BE2C (cell line): ENCODE data around the gene CACNG3.

Experiments used
- DNase-seq: peaks from one replicate; pipeline ENCODE4 v3.0.0-alpha.2; 2020
- H3K27me3 ChIP-seq: fragments of 250-450 bp; sonication (Bioruptor Pico); 2 replicates; pipeline ENCODE4 v1.5.1; 2020; ENCODE audit warnings: mild to moderate bottlenecking
- H3K36me3 ChIP-seq: fragments of 250-450 bp; sonication (Bioruptor Pico); 2 replicates; pipeline ENCODE4 v1.5.1; 2020; ENCODE audit warnings: mild to moderate bottlenecking
- H3K4me1 ChIP-seq: fragments of 250-450 bp; sonication (Bioruptor Pico); 2 replicates; pipeline ENCODE4 v1.5.1; 2020
- H3K4me3 ChIP-seq: 2 replicates; pipeline ENCODE4 v1.5.1; 2011; ENCODE audit warnings: low read depth, low read length
- H3K9me3 ChIP-seq: fragments of 250-450 bp; sonication (Bioruptor Pico); 2 replicates; pipeline ENCODE4 v1.5.1; 2020
- CTCF ChIP-seq: IDR thresholded peaks from 2 replicates; pipeline ENCODE4 v1.5.1; 2012; ENCODE audit warnings: mild to moderate bottlenecking, low read depth, low read length

The CACNG3 gene

GRCh38 chr16:24272379-24272778, 16.2 kb downstream of the CACNG3 start:
- DNase-seq: no peak

GRCh38 chr16:24273508-24274182, 17.5 kb downstream of the CACNG3 start:
- H3K4me1 ChIP-seq: no peaks in the 10 kb centered on the region
- H3K36me3 ChIP-seq: no peaks in the 10 kb centered on the region
- H3K9me3 ChIP-seq: no peaks in the 10 kb centered on the region
- H3K27me3 ChIP-seq: peaks cover 3% of the 10 kb centered on the region; the same call in 1 of the 2 replicates
- DNase-seq: no peak
- TF ChIP-seq CTCF: no peak
- no peak overlapping the region for H3K4me3 ChIP-seq

More at GRCh38 chr16:24272379-24272778, 16.2 kb downstream of the CACNG3 start:
- TF ChIP-seq CTCF: no peak
- H3K27me3 ChIP-seq: peaks cover 3% of the 10 kb centered on the region; the same call in 1 of the 2 replicates
- no peak overlapping the region for H3K4me3 ChIP-seq
- no peaks in the 10 kb centered on the region for H3K9me3 ChIP-seq
- no peaks in the 10 kb centered on the region for H3K4me1 ChIP-seq
- no peaks in the 10 kb centered on the region for H3K36me3 ChIP-seq

- no peak for TF ChIP-seq CTCF
- Histone ChIP-seq H3K9me3 (no peaks in the 10 kb centered on the region), H3K4me1 (no peaks in the 10 kb centered on the region), H3K27me3 (peaks cover 3% of the 10 kb centered on the region; the same call in 1 of the 2 replicates), H3K36me3 (no peaks in the 10 kb centered on the region), H3K4me3 (no peak overlapping the region)
- DNase-seq: no peak
Observed at GRCh38 chr16:24275413-24275812, 19.3 kb downstream of the CACNG3 start.

GRCh38 chr16:24279982-24280515, 23.9 kb downstream of the CACNG3 start:
- Histone ChIP-seq H3K9me3 (no peaks in the 10 kb centered on the region), H3K4me1 (no peaks in the 10 kb centered on the region)

GRCh38 chr16:24281466-24281865, 25.3 kb downstream of the CACNG3 start:
- Histone ChIP-seq H3K36me3 (no peaks in the 10 kb centered on the region), H3K4me3 (no peak overlapping the region), H3K27me3 (no peaks in the 10 kb centered on the region), H3K9me3 (no peaks in the 10 kb centered on the region), H3K4me1 (no peaks in the 10 kb centered on the region)
- no peak for TF ChIP-seq CTCF
- DNase-seq: no peak

More at GRCh38 chr16:24279982-24280515, 23.9 kb downstream of the CACNG3 start:
- H3K27me3 ChIP-seq: no peaks in the 10 kb centered on the region
- no peaks in the 10 kb centered on the region for H3K36me3 ChIP-seq
- no peak for DNase-seq
- no peak overlapping the region for H3K4me3 ChIP-seq
- TF ChIP-seq CTCF: no peak

GRCh38 chr16:24282141-24282540, 26.0 kb downstream of the CACNG3 start:
- no peaks in the 10 kb centered on the region for H3K27me3 ChIP-seq
- H3K4me1 ChIP-seq: no peaks in the 10 kb centered on the region
- TF ChIP-seq CTCF: no peak
- DNase-seq: no peak
- no peaks in the 10 kb centered on the region for H3K9me3 ChIP-seq
- no peak overlapping the region for H3K4me3 ChIP-seq
- no peaks in the 10 kb centered on the region for H3K36me3 ChIP-seq
